H1 (cell line): ENCODE data around the gene TXLNG. TPM values are rescaled to one million over a fixed set of nuclear protein-coding genes. Genes with fewer than 3 reads are reported as not detected.

Experiments used
- BACH1 ChIP-seq: IDR thresholded peaks from 2 replicates; pipeline ENCODE4 v1.6.1; 2012; ENCODE audit warnings: low read length, improper control_type of control experiment
- BCL11A ChIP-seq, 2 experiments: IDR thresholded peaks; one replicate each; pipeline ENCODE4 v1.6.1; 2011; ENCODE audit warnings: low read depth in 2 of 2, low read length in 2 of 2, mild to moderate bottlenecking in 2 of 2
- CBX5 ChIP-seq: fragments of 300-800, 300-1000 bp; sonication (generic); IDR thresholded peaks from 2 replicates; pipeline ENCODE4 v1.7.1; 2016; ENCODE audit warnings: antibody characterized with exemption, low read length, low read depth
- EGR1 ChIP-seq: IDR thresholded peaks from 2 replicates; pipeline ENCODE4 v1.6.1; 2011; ENCODE audit warnings: low read depth, low read length, borderline replicate concordance
- FOSL1 ChIP-seq: IDR thresholded peaks from 2 replicates; pipeline ENCODE4 v1.6.1; 2011; ENCODE audit warnings: mild to moderate bottlenecking, low read depth, low read length, moderate library complexity; ENCODE audit not compliant: insufficient read depth
- GTF2F1 ChIP-seq: IDR thresholded peaks from 2 replicates; pipeline ENCODE4 v1.6.1; 2012; ENCODE audit warnings: low read depth, low read length, improper control_type of control experiment, borderline replicate concordance
- HDAC2 ChIP-seq, 2 experiments: fragments of 300-600 bp in 1 of 2; sonication (generic) in 1 of 2; IDR thresholded peaks; 2 replicates each; pipeline ENCODE4 v1.6.1; 2011 to 2012; ENCODE audit warnings: low read depth in 2 of 2, low read length in 2 of 2, mild to moderate bottlenecking in 2 of 2, moderate library complexity in 2 of 2, borderline replicate concordance in 1 of 2, inconsistent platforms in 1 of 2
- JUN ChIP-seq: IDR thresholded peaks from 2 replicates; pipeline ENCODE4 v1.6.1; 2011; ENCODE audit warnings: low read depth, mild to moderate bottlenecking, improper control_type of control experiment, low read length
- KDM4A ChIP-seq: IDR thresholded peaks from one replicate; pipeline ENCODE4 v1.7.1; 2012; ENCODE audit warnings: low read depth, mild to moderate bottlenecking, moderate library complexity, low read length, inconsistent platforms; ENCODE audit not compliant: severe bottlenecking
- MAFK ChIP-seq: IDR thresholded peaks from 2 replicates; pipeline ENCODE4 v1.6.1; 2012; ENCODE audit warnings: low read depth, mild to moderate bottlenecking, improper control_type of control experiment, low read length
- NRF1 ChIP-seq: IDR thresholded peaks from 2 replicates; pipeline ENCODE4 v1.6.1; 2011; ENCODE audit warnings: mild to moderate bottlenecking, low read depth, low read length, improper control_type of control experiment
- POLR2A ChIP-seq, 2 experiments: IDR thresholded peaks; 1 replicate in 1 of 2; 2 replicates in 1 of 2; pipeline ENCODE4 v1.6.1; 2011; ENCODE audit warnings: low read depth in 2 of 2, low read length in 2 of 2, mild to moderate bottlenecking in 2 of 2; ENCODE audit errors: control extremely low read depth in 1 of 2
- RFX5 ChIP-seq: IDR thresholded peaks from 2 replicates; pipeline ENCODE4 v1.6.1; 2011; ENCODE audit warnings: low read depth, low read length, improper control_type of control experiment, borderline replicate concordance
- SIRT6 ChIP-seq: IDR thresholded peaks from one replicate; pipeline ENCODE4 v1.7.1; 2012; ENCODE audit warnings: low read length, inconsistent platforms
- SIX5 ChIP-seq: IDR thresholded peaks from 2 replicates; pipeline ENCODE4 v1.6.1; 2011; ENCODE audit warnings: mild to moderate bottlenecking, low read depth, low read length
- SP1 ChIP-seq: IDR thresholded peaks from 2 replicates; pipeline ENCODE4 v1.6.1; 2011; ENCODE audit warnings: low read depth, low read length
- SUZ12 ChIP-seq: fragments of 200-600 bp; sonication (generic); IDR thresholded peaks from 2 replicates; pipeline ENCODE4 v1.6.1; 2012; ENCODE audit warnings: mild to moderate bottlenecking, inconsistent platforms, low read length, moderate library complexity, mixed read lengths
- TAF7 ChIP-seq: optimal IDR thresholded peaks from 2 replicates; pipeline ENCODE3; 2011; ENCODE audit warnings: low read depth, mild to moderate bottlenecking, inconsistent platforms, low read length, moderate library complexity, borderline replicate concordance
- TEAD4 ChIP-seq: IDR thresholded peaks from 2 replicates; pipeline ENCODE4 v1.6.1; 2012; ENCODE audit warnings: low read depth, low read length, inconsistent platforms, mixed read lengths
- polyA plus RNA-seq, 7 experiments: library from polyadenylated mRNA; depleted of rRNA in 3 of 7; stranded (reverse) in 5 of 7; unstranded in 2 of 7; fragments of >200 nt in 5 of 7; fragments of 200-250 nt in 2 of 7; gene quantifications; 1 replicate in 5 of 7; 2 replicates in 1 of 7; 4 replicates in 1 of 7; pipeline versions ENCODE4 v1.2.1 to v1.2.3, GENCODE V29; 2011 to 2013; ENCODE audit warnings: missing spikeins in 2 of 7, mixed read lengths in 2 of 7
- total RNA-seq: library from RNA; stranded (reverse); fragmentation: NEBNext Ultra II Directional; extraction: Animal tissue kit (Norgen Biotek cat#: 25700); gene quantifications from 2 replicates; pipeline ENCODE4 v1.2.1, GENCODE V29; 2021
- TF ChIP-seq, protein P1 (sequence below): IDR thresholded peaks from 2 replicates; pipeline ENCODE4 v1.6.1; 2011; ENCODE audit warnings: low read depth, mild to moderate bottlenecking, low read length; ENCODE audit not compliant: insufficient read depth
- TF ChIP-seq, protein P2 (sequence below): IDR thresholded peaks from 2 replicates; pipeline ENCODE4 v1.6.1; 2011; ENCODE audit warnings: low read length, improper control_type of control experiment

TXLNG gene
- total and polyA plus RNA-seq, 2 of the 8 experiments (the other 6 are each of a cell fraction or from before 2014, with no cell fraction given): 32.9 to 42.9 TPM

DNA sequence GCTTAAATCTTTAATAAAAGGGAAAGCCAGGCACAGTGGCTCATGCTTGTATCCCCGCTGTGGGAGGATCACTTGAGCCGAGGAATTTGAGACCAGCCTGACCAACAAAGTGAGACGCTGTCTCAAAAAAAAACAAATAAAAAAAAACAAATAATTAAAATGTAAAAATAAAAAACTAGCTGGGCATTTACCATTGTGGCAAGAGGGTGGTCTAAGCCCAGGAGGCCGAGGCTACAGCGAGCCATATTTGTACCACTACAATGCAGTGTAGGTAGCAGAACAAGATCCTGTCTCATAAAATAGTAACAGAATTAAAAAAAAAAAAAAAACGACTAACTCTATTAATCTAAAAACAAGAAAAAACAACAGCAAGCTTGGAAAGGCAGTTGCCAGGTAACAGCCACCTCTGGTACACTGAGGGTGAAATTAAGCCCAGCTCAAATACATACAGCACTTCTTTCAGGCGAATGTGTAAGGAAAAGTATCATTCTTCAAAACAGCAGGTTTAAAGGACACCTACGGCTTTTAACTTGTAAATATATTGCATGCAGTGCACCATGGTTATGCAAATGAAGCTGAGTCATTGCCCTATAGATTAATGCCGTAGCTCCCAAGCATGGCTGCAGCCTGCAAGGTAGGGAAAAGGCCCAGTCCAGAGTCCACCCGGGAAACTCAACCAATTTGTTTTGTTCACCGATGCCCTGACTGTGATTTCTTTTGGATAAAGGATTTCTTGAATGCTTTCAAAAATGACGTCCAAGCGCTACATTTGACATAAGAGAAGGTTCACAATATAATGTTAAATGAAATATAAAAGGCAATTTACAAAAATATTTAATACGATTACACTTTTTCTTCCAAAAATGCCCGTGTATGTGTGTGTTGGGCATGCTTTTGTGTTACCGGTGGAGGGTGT lies 14.5 kb upstream of the TXLNG start (continued):
- no peak for TF ChIP-seq FOSL1
- peak; percentile 69; the same call in 1 of the 2 replicates for TF ChIP-seq MAFK
- TF ChIP-seq, protein P1, sequence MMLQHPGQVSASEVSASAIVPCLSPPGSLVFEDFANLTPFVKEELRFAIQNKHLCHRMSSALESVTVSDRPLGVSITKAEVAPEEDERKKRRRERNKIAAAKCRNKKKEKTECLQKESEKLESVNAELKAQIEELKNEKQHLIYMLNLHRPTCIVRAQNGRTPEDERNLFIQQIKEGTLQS: 0 out of 2 replicates have a peak, but pooled peaks have one; percentile 22
- TF ChIP-seq POLR2A (IDR thresholded peaks at IDR 0.05; ENCODE audit: control extremely low read depth in 1 of 2, low read depth in 2 of 2, low read length in 2 of 2): no peak; a peak in 1 of 3 replicates
- no peak for TF ChIP-seq BCL11A (IDR thresholded peaks at IDR 0.05; ENCODE audit: low read depth in 2 of 2, low read length in 2 of 2)
- TF ChIP-seq, protein P2, sequence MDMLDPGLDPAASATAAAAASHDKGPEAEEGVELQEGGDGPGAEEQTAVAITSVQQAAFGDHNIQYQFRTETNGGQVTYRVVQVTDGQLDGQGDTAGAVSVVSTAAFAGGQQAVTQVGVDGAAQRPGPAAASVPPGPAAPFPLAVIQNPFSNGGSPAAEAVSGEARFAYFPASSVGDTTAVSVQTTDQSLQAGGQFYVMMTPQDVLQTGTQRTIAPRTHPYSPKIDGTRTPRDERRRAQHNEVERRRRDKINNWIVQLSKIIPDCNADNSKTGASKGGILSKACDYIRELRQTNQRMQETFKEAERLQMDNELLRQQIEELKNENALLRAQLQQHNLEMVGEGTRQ: no peak
- TF ChIP-seq SP1: peak; percentile 35; the same call in 1 of the 2 replicates
- TF ChIP-seq SIRT6: no peak
- no peak for TF ChIP-seq SIX5
- no peak for TF ChIP-seq CBX5
- no peak for TF ChIP-seq TEAD4
- TF ChIP-seq TAF7: peak; percentile 57
- TF ChIP-seq SUZ12: no peak
- no peak for TF ChIP-seq BACH1
- TF ChIP-seq EGR1: no peak
- TF ChIP-seq NRF1: no peak
- no peak for TF ChIP-seq KDM4A
- TF ChIP-seq RFX5: no peak
- no peak for TF ChIP-seq HDAC2 (IDR thresholded peaks at IDR 0.05; ENCODE audit: borderline replicate concordance in 1 of 2, low read depth in 2 of 2, low read length in 2 of 2)
- peak; percentile 53; the same call in 1 of the 2 replicates for TF ChIP-seq JUN
- no peak for TF ChIP-seq GTF2F1
